Calu3 (cell line): Measurements from ENCODE around the gene SORCS1. TPM values are rescaled to one million over a fixed set of nuclear protein-coding genes. Genes with fewer than 3 reads are reported as not detected.

Experiments
- BruUV-seq: library from RNA; stranded (reverse); fragments of 400-500 nt; replicated peaks from 2 replicates; lab custom pipeline; 2021; lab: Mats Ljungman, UMichigan
- CTCF ChIA-PET: fragments of 300-600 bp; sonication (Branson Sonifier 250); formaldehyde crosslinking; loops from one replicate; lab custom pipeline; 2022; ENCODE audit warnings: antibody characterized with exemption; lab: Charles Lee
- DNase-seq: peaks from one replicate; pipeline ENCODE4 v3.0.0; 2022
- H3K27ac Mint-ChIP-seq: one replicate; pipeline ENCODE4 v1.8.0; 2022; ENCODE audit warnings: mixed read lengths; ENCODE audit not compliant: unreplicated experiment
- H3K27me3 Mint-ChIP-seq: one replicate; pipeline ENCODE4 v1.8.0; 2022; ENCODE audit warnings: mixed read lengths; ENCODE audit not compliant: unreplicated experiment
- H3K36me3 Mint-ChIP-seq: one replicate; pipeline ENCODE4 v1.8.0; 2022; ENCODE audit warnings: mild to moderate bottlenecking, moderate library complexity, mixed read lengths; ENCODE audit not compliant: insufficient read depth, unreplicated experiment
- H3K4me1 Mint-ChIP-seq: one replicate; pipeline ENCODE4 v1.8.0; 2022; ENCODE audit warnings: mild to moderate bottlenecking, low read depth, mixed read lengths; ENCODE audit not compliant: unreplicated experiment
- H3K4me3 Mint-ChIP-seq: one replicate; pipeline ENCODE4 v1.8.0; 2022; ENCODE audit warnings: mild to moderate bottlenecking, low read depth, moderate library complexity, mixed read lengths; ENCODE audit not compliant: unreplicated experiment
- H3K9me3 Mint-ChIP-seq: one replicate; pipeline ENCODE4 v1.8.0; 2022; ENCODE audit warnings: low read depth, mixed read lengths; ENCODE audit not compliant: unreplicated experiment
- intact Hi-C: fragments of 100-400 bp; cut with micrococcal nuclease; formaldehyde crosslinking; loops from one replicate; pipeline ENCODE4 v1.10.0; 2022; ENCODE audit not compliant: unreplicated experiment
- total RNA-seq: library from RNA; stranded (reverse); gene quantifications from 2 replicates; pipeline ENCODE4 v1.2.3, GENCODE V29; 2022
- TF ChIP-seq, protein P1 (sequence below): fragments of 200-600 bp; IDR thresholded peaks from one replicate; pipeline ENCODE4 v1.8.0; 2022; ENCODE audit warnings: antibody characterized with exemption; ENCODE audit not compliant: unreplicated experiment

Gene SORCS1
- total RNA-seq, 1 experiment from 2014 or later, result not detected

- Mint-ChIP-seq H3K36me3 (no peaks in the 10 kb centered on the region), H3K27ac (no peak overlapping the region), H3K9me3 (peaks cover 5% of the 10 kb centered on the region), H3K27me3 (no peaks in the 10 kb centered on the region), H3K4me3 (no peak overlapping the region), H3K4me1 (no peaks in the 10 kb centered on the region)
- TF ChIP-seq, protein P1, sequence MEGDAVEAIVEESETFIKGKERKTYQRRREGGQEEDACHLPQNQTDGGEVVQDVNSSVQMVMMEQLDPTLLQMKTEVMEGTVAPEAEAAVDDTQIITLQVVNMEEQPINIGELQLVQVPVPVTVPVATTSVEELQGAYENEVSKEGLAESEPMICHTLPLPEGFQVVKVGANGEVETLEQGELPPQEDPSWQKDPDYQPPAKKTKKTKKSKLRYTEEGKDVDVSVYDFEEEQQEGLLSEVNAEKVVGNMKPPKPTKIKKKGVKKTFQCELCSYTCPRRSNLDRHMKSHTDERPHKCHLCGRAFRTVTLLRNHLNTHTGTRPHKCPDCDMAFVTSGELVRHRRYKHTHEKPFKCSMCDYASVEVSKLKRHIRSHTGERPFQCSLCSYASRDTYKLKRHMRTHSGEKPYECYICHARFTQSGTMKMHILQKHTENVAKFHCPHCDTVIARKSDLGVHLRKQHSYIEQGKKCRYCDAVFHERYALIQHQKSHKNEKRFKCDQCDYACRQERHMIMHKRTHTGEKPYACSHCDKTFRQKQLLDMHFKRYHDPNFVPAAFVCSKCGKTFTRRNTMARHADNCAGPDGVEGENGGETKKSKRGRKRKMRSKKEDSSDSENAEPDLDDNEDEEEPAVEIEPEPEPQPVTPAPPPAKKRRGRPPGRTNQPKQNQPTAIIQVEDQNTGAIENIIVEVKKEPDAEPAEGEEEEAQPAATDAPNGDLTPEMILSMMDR, result no peak
- DNase-seq, result no peak
- CTCF ChIA-PET, result no interaction called here
- BruUV-seq, result no TSS peak
- intact Hi-C loops, result no loop called here
Measured at GRCh38 chr10:107085665-107086525, 78.6 kb downstream of the SORCS1 start.

DNA sequence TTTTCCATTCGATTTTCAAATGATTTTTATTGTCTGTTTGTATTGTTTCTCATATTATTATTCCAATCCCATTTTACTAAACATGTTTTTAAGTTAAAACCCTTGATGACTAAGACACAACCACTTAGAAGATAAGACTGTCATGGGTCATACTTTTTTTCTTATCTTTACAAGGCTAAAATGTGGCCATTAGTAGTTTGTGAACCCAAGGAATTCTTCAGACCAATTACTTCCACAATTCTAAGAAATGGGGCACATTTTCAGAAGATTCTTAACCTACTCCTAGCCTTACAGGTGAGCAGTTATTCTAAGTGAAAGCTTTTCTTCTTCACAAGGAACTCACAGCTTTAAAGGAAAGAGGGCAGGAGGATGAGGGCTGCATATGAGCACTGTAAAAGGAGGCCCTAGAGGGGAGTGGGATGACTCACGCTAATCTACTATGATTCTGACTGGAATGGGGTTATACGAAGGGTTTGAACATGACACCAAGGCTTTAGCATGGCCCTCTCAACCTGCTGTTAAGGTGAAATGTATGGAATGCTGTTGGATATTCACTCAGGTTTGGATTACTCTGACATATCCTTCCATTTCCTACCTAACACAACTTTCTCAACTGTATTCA is 81.0 kb downstream of the SORCS1 start:
- CTCF ChIA-PET, result interaction anchor here (0.7 kb wide), 1 partner anchor 17 kb away, joined by 3 read pairs; no protein-coding TSS in a partner anchor
- Mint-ChIP-seq H3K36me3 (no peaks in the 10 kb centered on the region), H3K27ac (no peak overlapping the region), H3K4me3 (no peak overlapping the region), H3K4me1 (no peaks in the 10 kb centered on the region), H3K27me3 (no peaks in the 10 kb centered on the region), H3K9me3 (peaks cover 3% of the 10 kb centered on the region)
- no peak for DNase-seq
- TF ChIP-seq, protein P1, result no peak
- BruUV-seq, result no TSS peak
- intact Hi-C loops, result no loop called here

DNA sequence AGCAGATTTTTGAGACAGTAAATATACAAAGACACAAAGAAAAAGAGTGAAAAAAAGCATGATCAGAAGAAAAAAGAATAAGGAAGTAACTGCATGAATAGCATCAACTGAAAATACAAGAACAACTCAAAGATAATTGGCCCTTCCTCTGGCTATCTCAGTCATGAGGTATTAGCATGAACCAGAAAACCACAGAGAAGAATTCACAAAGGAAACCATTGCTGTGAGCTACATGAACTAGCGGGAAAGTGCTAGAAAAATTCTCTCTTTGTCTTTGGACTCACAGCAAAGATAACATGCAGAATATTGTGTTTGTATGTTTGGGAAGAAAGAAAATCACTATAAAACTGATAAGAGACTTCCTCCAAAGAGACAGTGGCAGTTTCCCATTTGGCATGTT is 82.9 kb downstream of the SORCS1 start:
- Mint-ChIP-seq H3K27ac (no peak overlapping the region), H3K9me3 (peaks cover 6% of the 10 kb centered on the region), H3K4me3 (no peak overlapping the region), H3K4me1 (no peaks in the 10 kb centered on the region), H3K36me3 (no peaks in the 10 kb centered on the region), H3K27me3 (no peaks in the 10 kb centered on the region)
- no peak for DNase-seq
- no TSS peak for BruUV-seq
- TF ChIP-seq, protein P1, result no peak
- intact Hi-C loops, result no loop called here
- CTCF ChIA-PET, result no interaction called here

GRCh38 chr10:107075117-107075516 is 89.4 kb downstream of the SORCS1 start:
- no peaks in the 10 kb centered on the region for H3K4me1 Mint-ChIP-seq
- no peak overlapping the region for H3K4me3 Mint-ChIP-seq
- H3K36me3 Mint-ChIP-seq, result no peaks in the 10 kb centered on the region
- BruUV-seq, result no TSS peak
- TF ChIP-seq, protein P1, result no peak
- H3K9me3 Mint-ChIP-seq, result peaks cover 6% of the 10 kb centered on the region
- no peak overlapping the region for H3K27ac Mint-ChIP-seq
- intact Hi-C loops, result no loop called here
- no peaks in the 10 kb centered on the region for H3K27me3 Mint-ChIP-seq
- DNase-seq, result no peak
- CTCF ChIA-PET, result no interaction called here
